Gastrocnemius medialis (tissue), 4 donors: ENCODE data around the gene EPYC.

Source experiments
- POLR2A ChIP-seq, 2 donors: fragments of 450-650 bp; IDR thresholded peaks; one replicate each; pipeline ENCODE4 v1.6.1; 2017; ENCODE audit warnings: antibody characterized with exemption in 2 of 2, mild to moderate bottlenecking in 2 of 2, moderate library complexity in 2 of 2
- TF ChIP-seq, protein P1 (sequence below), 5 experiments: fragments of 450-650 bp in 3 of 5; fragments of 200-600 bp in 2 of 5; sonication (generic) in 2 of 5; IDR thresholded peaks in 4 of 5; conservative IDR thresholded peaks in 1 of 5; 1 replicate in 4 of 5; 2 replicates in 1 of 5; pipeline ENCODE4 v1.5.1; 2016 to 2019; ENCODE audit warnings: antibody characterized with exemption in 5 of 5, mild to moderate bottlenecking in 3 of 5, moderate library complexity in 3 of 5

DNA sequence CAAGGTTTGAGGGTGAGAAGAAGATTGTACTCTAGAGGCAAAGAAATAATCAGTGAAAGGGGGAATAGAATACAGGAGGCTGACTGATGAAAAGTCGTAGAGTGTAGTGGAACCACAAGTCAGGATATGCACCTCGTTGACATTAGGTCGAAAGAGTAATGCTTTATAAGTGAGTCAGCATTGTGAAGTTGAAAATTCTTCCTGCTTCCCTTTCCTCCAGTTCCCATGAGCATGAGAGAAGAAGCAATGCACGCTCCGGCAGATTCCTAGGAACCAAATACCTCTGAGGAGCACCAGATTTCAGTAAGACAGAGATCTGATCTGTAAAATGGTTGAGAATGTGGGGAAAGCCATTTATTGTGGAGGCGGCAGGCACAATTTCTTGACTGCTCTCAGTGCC is 66.3 kb downstream of the EPYC start:
- TF ChIP-seq, protein P1, sequence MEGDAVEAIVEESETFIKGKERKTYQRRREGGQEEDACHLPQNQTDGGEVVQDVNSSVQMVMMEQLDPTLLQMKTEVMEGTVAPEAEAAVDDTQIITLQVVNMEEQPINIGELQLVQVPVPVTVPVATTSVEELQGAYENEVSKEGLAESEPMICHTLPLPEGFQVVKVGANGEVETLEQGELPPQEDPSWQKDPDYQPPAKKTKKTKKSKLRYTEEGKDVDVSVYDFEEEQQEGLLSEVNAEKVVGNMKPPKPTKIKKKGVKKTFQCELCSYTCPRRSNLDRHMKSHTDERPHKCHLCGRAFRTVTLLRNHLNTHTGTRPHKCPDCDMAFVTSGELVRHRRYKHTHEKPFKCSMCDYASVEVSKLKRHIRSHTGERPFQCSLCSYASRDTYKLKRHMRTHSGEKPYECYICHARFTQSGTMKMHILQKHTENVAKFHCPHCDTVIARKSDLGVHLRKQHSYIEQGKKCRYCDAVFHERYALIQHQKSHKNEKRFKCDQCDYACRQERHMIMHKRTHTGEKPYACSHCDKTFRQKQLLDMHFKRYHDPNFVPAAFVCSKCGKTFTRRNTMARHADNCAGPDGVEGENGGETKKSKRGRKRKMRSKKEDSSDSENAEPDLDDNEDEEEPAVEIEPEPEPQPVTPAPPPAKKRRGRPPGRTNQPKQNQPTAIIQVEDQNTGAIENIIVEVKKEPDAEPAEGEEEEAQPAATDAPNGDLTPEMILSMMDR (IDR thresholded peaks at IDR 0.05 in 4 of 5, conservative IDR thresholded peaks at IDR 0.05 in 1 of 5): no peak
- no peak for TF ChIP-seq POLR2A (IDR thresholded peaks at IDR 0.05)
